ENCODE data around the gene MYORG.

Gene MYORG

GRCh38 chr9:34392511-34392910, 15.8 kb upstream of the MYORG start:
- Histone ChIP-seq H3K79me2 (ENCODE audit: insufficient read depth, low read length) (no peaks in the 10 kb centered on the region), H4K20me1 (ENCODE audit: insufficient read depth, low read length, poor library complexity, severe bottlenecking) (no peaks in the 10 kb centered on the region), H3K9me3 (ENCODE audit: insufficient read depth, low read depth, low read length) (no peaks in the 10 kb centered on the region), H3F3A (ENCODE audit: low read depth) (no peaks in the 10 kb centered on the region), H3K9ac (ENCODE audit: low read depth, low read length, poor library complexity, severe bottlenecking) (no peak overlapping the region), H2AFZ (ENCODE audit: low read length) (no peak overlapping the region), H3K36me3 (ENCODE audit: insufficient read depth, low read length) (no peaks in the 10 kb centered on the region), H3K4me3 (ENCODE audit: low read length, poor library complexity, severe bottlenecking) (no peak overlapping the region), H3K4me1 (ENCODE audit: insufficient read depth, low read length, poor library complexity, severe bottlenecking) (no peaks in the 10 kb centered on the region), H3K4me2 (ENCODE audit: low read depth, low read length, poor library complexity, severe bottlenecking) (no peak overlapping the region), H3K27me3 (ENCODE audit: insufficient read depth, low read length, poor library complexity, severe bottlenecking) (no peaks in the 10 kb centered on the region), H3K9me2 (replicated peaks; ENCODE audit: low read depth, low read length) (no peaks in the 10 kb centered on the region)
- TF ChIP-seq CTCF (conservative IDR thresholded peaks at IDR 0.05; ENCODE audit: low read length) (no peak), EZH2phosphoT487 (IDR thresholded peaks at IDR 0.05; ENCODE audit: borderline replicate concordance) (no peak)

GRCh38 chr9:34387239-34387638, 10.5 kb upstream of the MYORG start:
- no peaks in the 10 kb centered on the region for H3K36me3 ChIP-seq (ENCODE audit: insufficient read depth, low read length)
- H3K79me2 ChIP-seq (ENCODE audit: insufficient read depth, low read length) = no peaks in the 10 kb centered on the region
- no peaks in the 10 kb centered on the region for H4K20me1 ChIP-seq (ENCODE audit: insufficient read depth, low read length, poor library complexity, severe bottlenecking)
- no peaks in the 10 kb centered on the region for H3F3A ChIP-seq (ENCODE audit: low read depth)
- TF ChIP-seq EZH2phosphoT487 (IDR thresholded peaks at IDR 0.05; ENCODE audit: borderline replicate concordance) (no peak), CTCF (conservative IDR thresholded peaks at IDR 0.05; ENCODE audit: low read length) (no peak)
- H3K9me2 ChIP-seq (replicated peaks; ENCODE audit: low read depth, low read length) = no peaks in the 10 kb centered on the region
- H3K4me2 ChIP-seq (ENCODE audit: low read depth, low read length, poor library complexity, severe bottlenecking) = no peak overlapping the region
- H2AFZ ChIP-seq (ENCODE audit: low read length) = no peak overlapping the region
- no peak overlapping the region for H3K4me3 ChIP-seq (ENCODE audit: low read length, poor library complexity, severe bottlenecking)
- no peaks in the 10 kb centered on the region for H3K27me3 ChIP-seq (ENCODE audit: insufficient read depth, low read length, poor library complexity, severe bottlenecking)
- no peaks in the 10 kb centered on the region for H3K9me3 ChIP-seq (ENCODE audit: insufficient read depth, low read depth, low read length)
- no peak overlapping the region for H3K9ac ChIP-seq (ENCODE audit: low read depth, low read length, poor library complexity, severe bottlenecking)
- H3K4me1 ChIP-seq (ENCODE audit: insufficient read depth, low read length, poor library complexity, severe bottlenecking) = no peaks in the 10 kb centered on the region

DNA sequence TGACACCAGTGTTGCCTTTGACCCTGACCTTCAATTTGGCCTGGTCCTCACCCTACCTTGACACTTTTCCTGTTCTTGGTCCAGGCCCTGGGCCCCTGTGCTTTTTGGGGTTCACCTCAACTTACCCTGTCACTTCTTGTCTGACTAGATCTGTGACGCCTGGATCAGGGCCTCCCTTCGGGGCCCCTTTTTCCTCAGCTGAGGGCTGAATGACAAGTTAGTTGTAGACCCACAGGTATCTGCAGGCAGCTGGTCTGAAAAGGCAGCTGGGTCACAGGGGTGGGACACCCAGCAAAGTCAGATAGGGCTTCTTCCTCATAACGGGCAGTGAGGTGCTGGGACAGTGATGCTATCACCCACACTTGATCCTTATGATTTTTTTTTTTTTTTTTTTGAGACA, 10.0 kb upstream of the MYORG start:
- H3K4me3 ChIP-seq (ENCODE audit: low read length, poor library complexity, severe bottlenecking) = no peak overlapping the region
- no peak overlapping the region for H2AFZ ChIP-seq (ENCODE audit: low read length)
- H3K27me3 ChIP-seq (ENCODE audit: insufficient read depth, low read length, poor library complexity, severe bottlenecking) = no peaks in the 10 kb centered on the region
- H4K20me1 ChIP-seq (ENCODE audit: insufficient read depth, low read length, poor library complexity, severe bottlenecking) = no peaks in the 10 kb centered on the region
- H3F3A ChIP-seq (ENCODE audit: low read depth) = no peaks in the 10 kb centered on the region
- TF ChIP-seq EZH2phosphoT487 (IDR thresholded peaks at IDR 0.05; ENCODE audit: borderline replicate concordance) (no peak), CTCF (conservative IDR thresholded peaks at IDR 0.05; ENCODE audit: low read length) (no peak)
- H3K4me1 ChIP-seq (ENCODE audit: insufficient read depth, low read length, poor library complexity, severe bottlenecking) = no peaks in the 10 kb centered on the region
- H3K4me2 ChIP-seq (ENCODE audit: low read depth, low read length, poor library complexity, severe bottlenecking) = no peak overlapping the region
- no peaks in the 10 kb centered on the region for H3K9me3 ChIP-seq (ENCODE audit: insufficient read depth, low read depth, low read length)
- no peaks in the 10 kb centered on the region for H3K36me3 ChIP-seq (ENCODE audit: insufficient read depth, low read length)
- no peak overlapping the region for H3K9ac ChIP-seq (ENCODE audit: low read depth, low read length, poor library complexity, severe bottlenecking)
- H3K79me2 ChIP-seq (ENCODE audit: insufficient read depth, low read length) = no peaks in the 10 kb centered on the region
- no peaks in the 10 kb centered on the region for H3K9me2 ChIP-seq (replicated peaks; ENCODE audit: low read depth, low read length)

All from Loucy (cell line).